GOT3 (cell line): Measurements from ENCODE around the gene TNP2.

Experiments used
- DNase-seq: peaks from one replicate; lab custom pipeline; 2025; ENCODE audit warnings: mixed read lengths; lab: John Stamatoyannopoulos, UW

The TNP2 gene

DNA sequence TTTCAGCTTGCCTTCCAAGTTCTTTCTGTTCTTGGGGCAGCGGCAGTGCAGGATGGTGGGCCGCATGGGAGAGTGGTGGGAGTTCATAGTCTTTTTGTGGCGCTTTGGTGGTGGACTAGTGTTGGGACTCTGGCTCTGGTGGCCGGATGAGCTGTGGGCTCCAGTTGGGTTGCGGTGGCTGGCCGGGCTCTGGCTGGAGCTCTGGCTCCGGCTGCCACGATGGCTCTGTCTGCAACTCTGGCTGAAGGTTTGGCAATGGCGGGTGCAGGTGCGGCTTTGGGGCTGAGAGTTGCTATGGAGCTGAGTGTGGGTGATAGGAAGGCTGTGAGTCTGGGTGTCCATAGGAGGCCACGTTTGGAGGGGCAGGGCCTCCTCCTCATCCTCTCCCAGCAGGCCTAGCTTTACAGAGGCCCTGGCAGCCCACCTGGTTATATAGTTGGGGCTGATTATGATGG, at the start of gene TNP2:
TSS of gene TNP2 (minus strand) at position 405 of the 455 bp plus-strand sequence. CDS start at position 342, 63 bp downstream.
- no peak for DNase-seq

DNA sequence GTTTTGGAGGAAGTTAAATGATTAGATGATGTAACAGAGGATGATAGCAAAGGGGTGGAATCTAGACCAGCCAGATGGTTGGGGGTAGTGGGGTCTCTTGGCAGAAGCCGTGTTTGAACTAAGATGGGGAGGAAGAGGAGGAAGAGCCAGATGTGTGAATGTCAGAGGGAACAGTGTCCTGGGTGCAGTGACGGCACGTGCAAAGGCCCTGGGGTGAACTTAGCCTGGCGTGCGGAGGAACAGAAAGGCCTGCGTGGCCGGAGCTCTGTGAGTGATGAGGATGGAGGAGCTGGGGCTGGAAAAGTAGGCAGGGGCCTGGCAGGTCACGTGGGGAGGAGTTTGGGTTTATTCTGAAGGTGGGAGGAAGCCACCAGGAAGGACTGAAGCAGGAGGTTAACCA, 49.7 kb upstream of the TNP2 start:
- DNase-seq = no peak

DNA sequence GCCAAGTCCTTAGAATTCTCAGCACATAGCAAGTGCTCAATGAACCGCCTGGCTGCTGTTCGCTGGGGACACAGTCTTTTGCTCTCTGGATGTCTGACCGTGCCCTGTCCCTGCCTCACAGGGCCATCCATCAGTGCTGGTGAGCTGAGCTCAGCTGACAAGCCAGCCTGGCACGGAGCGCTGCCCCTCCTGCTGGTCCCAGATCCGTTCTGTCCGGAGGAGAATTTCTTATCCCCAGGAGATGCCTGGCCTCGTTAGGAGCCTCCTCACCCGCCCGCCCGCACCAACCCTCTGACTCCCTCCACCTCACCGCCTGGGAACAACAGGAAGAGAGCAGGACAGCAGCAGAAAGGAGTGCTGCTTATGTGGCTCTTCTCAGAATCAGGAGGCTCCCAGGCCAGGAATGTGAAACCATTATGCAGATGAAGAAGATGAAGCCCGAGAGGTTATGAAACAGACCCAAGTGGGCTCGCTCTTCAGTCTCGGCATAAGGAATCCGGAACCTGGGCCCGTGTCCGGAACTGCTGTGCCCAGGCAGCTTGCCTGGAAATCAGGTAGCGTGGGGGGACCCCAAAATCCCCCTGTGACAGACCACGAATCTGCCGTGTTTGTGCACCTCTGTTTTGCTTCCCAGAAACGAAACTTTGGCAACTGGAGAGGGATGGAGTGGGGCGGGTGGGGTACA, 47.3 kb upstream of the TNP2 start:
- no peak for DNase-seq

DNA sequence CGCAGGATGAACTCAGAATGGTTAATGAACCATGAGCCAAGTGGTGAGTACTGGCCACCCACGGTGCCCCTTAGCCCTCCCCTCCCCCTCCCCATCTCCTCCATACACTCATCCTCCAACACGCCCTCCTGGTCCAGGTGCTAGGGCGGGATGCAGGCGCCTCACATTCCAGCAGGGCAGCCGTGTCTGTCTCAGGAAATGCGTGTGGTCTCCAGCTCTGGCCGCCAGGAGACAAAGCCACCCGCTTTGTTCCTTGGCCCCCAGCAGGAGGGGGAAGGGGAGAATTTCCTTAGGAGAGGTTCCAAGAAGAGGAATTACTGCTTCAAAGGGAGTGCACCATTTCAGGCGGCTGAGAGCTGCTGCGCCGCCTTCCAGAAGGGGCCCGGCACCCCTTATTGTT, 46.4 kb upstream of the TNP2 start:
- DNase-seq = no peak

DNA sequence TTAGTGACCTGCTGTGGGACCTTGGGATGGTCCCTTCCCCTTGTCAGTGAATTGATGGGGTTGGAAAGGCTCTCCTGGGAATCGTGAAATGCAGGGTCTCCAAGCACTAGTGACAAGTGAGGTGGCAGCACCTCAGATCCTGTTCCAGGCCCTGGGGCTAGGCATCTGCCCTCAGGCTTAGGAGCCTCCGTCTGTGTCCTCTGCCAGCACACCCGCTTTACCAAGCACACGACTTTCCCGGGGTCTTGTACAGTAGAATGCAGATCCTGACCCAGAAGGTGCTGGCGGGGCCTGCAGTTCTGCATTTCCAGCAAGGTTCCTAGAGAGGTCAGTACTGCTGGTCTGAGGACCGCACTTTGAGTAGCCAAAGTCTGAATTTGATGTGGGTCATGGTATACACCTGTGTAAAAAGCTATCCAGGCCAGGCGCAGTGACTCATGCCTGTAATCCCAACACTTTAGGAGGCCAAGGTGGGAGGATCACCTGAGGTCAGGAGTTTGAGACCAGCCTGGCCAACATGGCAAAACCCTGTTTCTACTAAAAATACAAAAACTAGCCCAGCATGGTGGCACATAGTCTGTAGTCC, 45.3 kb upstream of the TNP2 start:
- DNase-seq = no peak

DNA sequence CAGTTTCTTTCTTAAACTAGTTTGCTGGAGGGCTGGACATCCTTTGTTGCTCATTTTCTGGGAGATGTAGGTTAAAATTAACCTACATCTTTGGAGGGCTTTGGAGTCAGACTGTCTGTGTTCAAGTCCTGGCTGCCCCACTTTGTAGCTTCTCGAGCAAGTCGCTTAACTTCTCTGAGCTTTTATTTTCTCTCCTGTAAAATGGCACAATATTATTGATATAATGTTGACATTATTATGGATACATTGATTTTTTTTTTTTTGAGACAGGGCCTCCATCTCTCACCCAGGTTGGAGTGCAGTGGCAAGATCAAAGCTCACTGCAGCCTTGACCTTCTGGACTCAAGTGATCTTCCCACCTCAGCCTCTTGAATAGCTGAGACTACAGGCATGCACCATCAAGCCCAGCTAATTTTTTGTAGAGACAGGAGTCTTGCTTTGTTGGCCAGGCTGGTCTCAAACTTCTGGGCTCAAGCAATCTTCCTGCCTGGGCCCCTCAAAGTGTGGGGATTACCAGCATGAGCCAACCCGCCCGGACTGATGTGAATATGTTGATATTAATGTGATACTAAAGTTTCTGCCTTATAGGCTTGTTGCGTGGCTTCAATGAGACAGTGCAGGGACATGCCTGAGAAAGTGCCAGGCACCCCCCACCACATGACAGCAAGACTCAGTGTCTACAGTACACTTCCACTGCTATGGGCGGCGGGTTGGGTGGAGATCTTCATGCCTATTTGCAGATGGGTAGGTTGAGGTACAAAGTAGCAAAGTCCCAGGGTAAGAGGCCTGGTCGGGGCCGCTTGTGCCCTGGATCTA, 44.6 kb upstream of the TNP2 start:
- no peak for DNase-seq

DNA sequence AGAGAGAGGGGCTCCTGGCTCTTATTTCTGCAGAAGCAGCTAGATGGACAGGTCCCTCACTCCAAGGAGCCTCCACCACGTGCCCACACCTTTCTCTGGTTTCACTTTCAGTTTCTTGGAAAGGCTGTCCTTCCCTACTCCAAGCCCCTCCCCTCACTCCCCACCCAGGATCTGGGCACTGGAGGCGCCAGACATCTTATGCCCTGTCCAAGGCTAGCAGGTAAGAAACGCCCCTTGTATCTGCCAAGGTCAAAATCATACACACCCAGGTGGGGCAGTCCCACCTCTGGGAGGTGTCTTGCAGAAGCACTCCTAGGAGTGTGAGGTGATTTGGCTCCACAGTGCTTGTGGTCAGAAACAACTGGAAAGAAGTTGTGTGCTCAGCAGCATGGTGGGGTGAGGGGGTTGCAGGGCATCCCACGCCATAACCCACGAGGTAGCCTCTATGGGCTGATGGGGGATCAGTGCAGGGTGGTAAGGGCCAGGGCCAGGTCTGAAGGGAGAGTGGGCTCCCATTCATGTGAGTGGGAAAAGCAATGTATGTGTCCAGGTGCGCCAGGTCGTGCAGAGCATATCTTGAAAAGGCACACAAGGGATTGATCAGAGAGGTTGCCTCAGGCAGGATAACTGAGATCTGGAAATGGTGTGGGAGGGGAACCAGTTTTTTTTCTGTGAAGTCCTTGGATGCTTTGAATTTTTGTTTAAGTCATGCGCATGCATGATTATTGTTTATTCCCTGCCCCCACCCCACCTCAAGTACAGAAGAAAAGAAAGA, 43.8 kb upstream of the TNP2 start:
- DNase-seq = no peak

DNA sequence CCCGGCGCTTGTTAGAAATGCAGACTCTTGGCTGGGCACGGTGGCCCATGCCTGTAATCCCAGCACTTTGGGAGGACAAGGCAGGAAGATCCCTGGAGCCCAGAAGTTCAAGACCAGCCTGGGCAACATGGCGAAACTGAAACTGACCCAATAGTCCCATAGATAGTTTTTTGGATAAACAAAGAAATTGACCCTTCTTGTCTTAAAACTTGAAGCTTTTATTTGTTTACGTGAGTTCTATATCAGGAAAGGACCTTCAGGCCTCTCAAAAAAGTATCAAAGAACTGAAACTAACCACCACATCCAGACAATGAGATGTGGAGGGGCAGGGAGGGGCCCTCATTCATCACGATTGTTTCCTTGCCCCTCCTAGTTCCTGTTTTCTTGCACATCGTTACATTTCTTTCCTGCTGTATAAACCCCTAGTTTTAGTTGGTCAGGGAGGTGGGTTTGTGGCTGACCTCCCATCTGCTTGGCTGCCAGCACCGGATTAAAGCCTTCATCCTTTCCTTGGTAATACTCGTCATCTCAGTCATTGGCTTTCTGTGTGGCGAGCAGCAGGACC, 42.0 kb upstream of the TNP2 start:
- no peak for DNase-seq

DNA sequence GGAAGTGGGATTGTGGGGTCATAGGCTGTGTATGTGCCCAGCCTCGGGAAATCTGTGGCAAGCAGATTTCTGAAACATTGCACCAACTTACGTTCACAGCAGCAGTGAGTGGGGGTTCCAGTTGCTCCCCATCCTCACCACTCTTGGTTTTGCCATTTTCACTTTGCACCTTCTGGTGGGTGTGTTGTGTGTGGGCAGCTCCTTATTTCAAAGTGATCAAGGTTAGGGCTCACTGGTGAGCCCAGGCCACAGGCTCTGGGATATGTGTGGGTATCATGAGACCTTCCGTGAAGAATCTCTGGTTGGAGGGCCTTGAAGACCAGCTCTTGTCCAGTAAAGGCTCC, 41.5 kb upstream of the TNP2 start:
- no peak for DNase-seq

DNA sequence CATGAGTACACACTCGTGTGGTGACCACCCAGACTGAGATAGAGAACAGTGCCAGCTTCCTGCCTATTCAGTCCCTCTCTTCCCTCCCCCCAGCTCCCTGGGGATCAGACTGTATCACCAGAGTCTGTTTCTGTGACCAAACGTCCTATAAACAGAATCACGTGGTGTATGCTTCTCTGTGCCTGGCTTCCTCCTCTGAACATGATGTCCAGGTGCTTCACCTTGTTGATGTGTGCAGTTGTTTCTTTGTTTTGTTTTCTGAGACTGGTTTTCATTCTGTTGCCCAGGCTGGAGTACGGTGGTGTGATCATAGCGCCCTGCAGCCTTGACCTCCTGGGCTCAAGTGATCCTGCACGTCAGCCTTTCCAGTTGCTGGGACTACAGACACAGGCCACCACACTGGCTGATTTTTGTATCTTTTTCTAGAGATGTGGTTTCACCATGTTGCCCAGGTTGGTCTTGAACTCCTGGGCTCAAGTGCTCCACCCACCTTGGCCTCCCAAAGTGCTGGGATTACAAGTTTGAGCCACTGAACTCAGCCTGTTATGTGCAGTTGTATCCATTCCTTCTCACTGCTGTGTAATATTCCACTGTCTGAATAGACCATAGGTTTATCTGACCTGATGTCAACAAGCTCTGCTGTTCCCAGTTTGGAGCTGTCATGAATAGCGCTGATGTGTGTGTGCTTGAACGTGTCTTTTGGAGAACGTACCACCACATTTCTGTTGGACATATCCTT, 40.9 kb upstream of the TNP2 start:
- DNase-seq = no peak

DNA sequence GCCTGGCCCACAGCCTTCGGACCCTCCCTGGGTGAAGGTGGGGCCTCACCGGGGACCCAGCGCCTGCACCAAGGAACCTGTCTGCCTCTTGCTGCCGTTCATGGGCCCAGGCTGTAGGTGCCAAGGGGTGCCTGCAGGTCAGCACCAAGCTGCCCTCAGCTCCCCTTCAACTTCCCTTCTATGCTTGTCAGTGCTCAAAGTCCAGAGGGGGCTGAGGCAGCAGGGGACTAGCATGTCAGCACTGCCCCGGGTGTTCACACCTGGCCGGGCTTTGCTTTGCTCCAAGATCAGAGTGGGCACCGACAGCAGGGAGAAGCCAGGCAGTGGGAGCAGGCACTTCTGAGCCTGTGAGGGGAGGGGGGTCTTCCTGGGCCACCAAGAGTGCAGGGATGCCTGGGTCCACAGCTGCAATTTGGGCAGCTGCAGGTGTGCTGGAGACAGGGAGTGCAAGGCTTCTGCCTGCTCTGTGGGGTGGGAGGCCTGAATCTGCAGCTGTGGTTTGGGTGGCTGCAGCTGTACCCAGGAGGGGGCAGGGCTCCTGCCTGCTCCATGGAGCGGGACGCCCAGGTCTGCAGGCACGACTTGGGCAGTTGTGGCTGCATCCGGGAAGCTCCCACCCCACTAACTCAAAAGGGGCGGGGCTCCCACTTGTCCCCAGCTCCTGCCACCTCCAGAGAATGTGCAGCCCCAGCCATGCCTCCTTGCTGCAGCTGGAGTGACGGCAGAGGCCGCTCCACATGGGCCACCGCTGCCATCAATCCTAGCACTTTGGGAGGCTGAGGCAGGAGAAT, 39.6 kb upstream of the TNP2 start:
- no peak for DNase-seq

DNA sequence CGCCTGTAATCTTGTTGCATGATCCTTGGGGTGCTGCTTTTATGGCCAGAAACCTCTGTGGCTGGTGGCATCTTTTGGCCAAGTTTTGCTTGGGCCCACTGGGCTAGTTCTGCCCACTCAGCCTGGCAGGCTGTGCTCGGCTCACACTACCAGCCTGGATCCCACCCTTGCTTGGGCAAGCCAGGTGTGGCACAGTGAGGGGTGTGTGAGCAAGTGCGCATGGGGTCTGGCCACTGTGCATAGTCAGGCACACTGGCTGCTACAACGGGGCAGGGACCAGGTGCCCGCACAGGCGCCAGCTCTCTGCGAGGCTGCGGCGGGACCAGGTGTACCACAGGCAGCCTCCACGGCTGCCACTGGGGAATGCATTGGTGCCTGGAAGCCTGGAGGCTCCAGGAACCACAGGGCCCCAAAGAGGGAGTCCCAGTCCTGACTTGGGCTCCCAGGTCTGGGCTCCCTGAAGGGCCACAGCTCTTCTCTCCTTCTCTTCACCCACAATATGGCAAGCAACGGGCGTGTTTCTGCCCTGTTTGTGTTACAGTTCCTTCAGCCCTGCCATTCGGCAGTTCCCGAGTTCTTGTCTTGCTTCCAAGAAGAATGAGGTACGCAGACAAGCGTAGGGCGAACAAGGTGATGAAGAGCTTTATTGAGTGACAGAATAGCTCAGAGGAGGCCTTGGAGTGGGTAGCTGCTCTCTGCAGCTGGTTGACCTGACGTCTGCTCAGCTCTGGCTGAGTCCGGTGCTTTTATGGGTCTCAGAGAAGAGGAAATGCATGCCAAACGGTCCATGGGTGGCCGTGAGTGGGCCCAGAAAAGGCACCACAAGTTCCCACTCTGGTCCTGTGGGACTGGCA, 38.7 kb upstream of the TNP2 start:
- no peak for DNase-seq

DNA sequence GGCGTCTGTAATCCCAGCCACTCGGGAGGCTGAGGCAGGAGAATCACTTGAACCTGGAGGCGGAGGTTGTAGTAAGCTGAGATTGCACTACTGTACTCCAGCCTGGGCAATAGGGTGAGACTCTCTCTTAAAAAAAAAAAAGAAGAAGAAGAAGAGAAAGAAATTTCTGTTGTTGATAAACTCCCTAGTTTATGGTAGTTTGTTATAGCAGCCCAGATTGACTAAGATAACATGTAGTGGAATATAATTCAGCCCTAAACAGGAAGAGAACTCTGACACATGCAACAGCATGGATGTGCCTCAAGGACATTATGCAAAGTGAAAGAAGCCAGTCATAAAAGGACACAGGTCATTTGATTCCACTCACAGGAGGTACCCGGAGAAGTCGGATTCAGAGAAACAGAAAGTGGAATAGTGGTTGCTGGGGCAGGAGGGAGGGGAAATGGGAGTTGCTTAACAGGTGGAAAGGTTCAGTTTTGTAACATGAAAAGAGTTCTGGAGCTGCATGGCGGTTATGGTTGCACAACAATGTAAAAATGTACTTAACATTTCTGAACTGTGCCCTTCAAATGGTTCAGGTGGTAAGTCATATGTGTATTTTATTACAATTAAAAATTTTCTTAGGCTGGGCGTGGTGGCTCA, 38.0 kb upstream of the TNP2 start:
- no peak for DNase-seq

DNA sequence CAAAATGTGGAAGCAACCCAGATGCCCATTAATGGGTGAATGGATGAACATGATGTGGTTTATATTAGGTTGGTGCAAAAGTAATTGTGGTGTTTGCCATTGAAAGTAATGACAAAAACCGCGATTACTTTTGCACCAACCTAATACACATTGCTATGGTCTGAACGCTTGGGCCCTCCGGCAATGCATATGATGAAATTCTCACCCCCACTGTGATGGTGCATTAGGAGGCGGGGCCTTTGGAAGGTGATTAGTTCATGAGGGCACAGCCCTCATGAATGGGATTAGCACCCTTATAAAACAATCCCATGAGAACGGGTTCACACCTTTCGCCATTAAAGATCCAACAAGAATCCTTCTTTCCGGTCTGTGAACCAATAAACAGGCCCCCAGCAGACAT, 37.3 kb upstream of the TNP2 start:
- no peak for DNase-seq

DNA sequence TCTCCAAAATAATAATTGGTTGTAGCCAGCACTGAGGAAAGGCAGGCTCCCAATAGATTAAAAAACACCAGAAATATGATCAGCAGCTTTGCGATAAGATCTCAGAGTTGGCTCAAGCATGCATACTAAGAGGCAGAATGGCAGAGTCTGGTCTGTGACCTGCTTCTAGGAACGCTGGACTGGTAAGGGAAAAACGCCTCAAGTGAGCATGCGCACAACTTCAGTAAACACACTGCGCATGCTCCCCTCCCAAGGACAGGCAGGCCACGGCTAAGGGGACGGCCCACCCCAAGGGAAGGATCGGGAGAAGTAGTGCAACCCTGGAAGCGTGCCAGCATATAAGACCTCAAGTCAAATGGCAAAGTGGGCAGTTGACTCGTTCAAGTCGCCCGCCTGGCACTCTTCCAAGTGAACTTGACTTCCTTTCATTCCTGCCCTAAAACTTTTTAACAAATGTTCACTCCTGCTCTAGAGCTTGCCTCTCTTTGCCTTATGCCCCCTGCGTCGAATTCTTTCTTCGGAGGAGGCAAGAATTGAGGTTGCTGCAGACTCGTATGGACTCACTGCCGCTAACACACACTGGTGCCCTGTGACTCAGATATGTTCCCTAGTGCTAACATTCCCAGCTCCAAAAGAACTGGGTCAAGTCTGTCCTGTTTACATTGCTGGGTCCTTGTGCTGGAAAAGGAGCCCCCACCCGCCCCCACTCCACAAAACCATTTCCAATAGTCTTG, 34.4 kb upstream of the TNP2 start:
- no peak for DNase-seq

DNA sequence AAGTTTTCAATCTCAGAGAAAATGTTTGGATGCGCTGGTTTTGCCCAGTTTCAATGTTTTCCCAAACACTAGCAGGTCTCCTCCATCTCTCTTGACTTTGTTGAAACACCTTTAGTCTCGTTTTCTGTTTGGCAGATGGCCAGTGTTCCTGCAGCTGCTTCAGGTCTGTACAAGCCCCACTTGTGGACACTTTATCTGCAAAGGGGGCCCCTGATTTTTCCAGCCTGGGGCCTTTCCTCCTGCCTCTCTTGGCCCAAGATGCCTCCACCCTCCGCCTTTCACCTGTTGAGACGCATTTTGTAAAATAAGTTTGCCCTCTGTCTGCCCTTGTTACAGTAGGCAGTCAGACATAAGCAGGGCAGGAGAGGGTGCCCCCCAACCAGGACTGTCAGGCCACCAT, 33.9 kb upstream of the TNP2 start:
- no peak for DNase-seq

DNA sequence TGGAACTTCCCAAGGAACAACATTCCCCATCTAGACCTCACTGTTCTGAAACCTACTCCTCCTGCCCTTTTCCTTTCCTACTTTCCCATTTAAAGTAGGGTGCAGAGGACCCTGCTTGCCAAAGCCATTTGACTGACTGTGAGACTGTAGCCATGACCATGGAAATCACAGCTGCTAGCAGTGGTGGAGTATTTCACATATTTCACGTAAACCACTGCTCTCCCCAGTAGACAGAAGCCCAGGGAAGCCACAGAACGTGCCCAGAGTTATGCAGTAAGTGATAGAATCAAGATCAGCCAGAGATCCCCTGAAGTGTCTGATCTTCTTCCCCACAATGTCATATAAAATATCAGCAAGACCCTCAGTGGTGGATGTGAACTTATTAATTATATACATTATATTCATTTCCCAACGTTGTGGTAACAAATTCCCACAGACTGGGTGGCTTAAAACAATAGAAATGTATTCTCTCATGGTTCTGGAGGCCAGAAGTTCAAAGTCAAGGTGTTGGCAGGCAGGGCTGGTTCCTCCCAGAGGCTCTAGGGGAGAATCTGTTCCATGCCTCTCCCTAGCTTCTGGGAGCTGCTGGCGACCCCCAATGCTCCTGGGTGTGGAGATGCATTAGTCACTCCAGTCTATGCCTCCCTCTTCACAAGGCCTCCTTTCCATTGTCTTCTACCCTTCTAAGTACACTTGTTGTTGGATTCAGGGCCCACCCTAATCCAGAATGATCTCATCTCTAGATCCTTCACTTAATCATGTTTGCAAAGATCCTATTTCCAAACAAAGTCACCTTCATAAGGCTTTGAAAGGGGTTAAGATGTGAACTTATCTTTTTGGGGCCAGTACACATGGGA, 32.7 kb upstream of the TNP2 start:
- DNase-seq = no peak

DNA sequence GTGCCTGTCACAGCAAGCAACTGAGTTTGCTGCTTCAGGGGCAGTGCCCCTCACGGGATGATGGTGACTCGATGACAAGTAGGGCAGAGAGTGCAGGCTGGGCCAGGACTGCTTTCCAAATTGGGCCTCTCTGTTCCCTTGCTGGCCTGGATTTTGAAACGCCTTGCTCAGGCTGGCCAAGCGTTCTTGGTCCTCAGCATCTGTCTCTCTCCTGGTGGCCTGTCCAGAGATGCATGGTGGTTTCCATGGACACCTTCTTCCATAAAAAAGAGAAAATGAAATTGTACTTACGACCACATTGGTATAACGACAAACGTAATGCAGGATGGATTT, 31.4 kb upstream of the TNP2 start:
- DNase-seq = no peak
